HCT116 (cell line): ENCODE results near the gene CERS2. TPM values are rescaled to one million over a fixed set of nuclear protein-coding genes. Genes with fewer than 3 reads are reported as not detected.

Experiments
- ATAC-seq: fragments of 200-7000 bp; cut with Tn5 transposase; 2 replicates; pipeline ENCODE4 v1.9.1; 2020; ENCODE audit warnings: mild to moderate bottlenecking, moderate library complexity
- BruUV-seq: library from RNA; stranded (reverse); fragments of 400-500 nt; replicated peaks from 2 replicates; lab custom pipeline; 2021; lab: Mats Ljungman, UMichigan
- CTCF ChIA-PET: fragments of 300-600 bp; sonication (Branson Sonifier 250); formaldehyde crosslinking; loops from one replicate; lab custom pipeline; 2021; ENCODE audit warnings: antibody characterized with exemption; lab: Charles Lee
- POLR2A ChIA-PET: fragments of 300-600, 350-600 bp; sonication (Branson Sonifier 250); formaldehyde crosslinking; loops from one replicate; lab custom pipeline; 2021; ENCODE audit warnings: antibody characterized with exemption; lab: Charles Lee
- RAD21 ChIA-PET, 2 experiments: fragments of 300-600 bp; sonication (Branson Sonifier 250); formaldehyde crosslinking; loops; one replicate each; lab custom pipeline; 2023; ENCODE audit warnings: low total read pairs in 2 of 2; ENCODE audit not compliant: uncharacterized antibody in 2 of 2, unreplicated experiment in 2 of 2, low non-redundant PET in 1 of 2; lab: Charles Lee
- DNase-seq: peaks from one replicate; pipeline ENCODE4 v3.0.0-alpha.2; 2010; ENCODE audit warnings: low read depth, low spot score
- H2AFZ ChIP-seq: fragments of 200-600 bp; shearing (Covaris generic), sonication (generic); 2 replicates; pipeline ENCODE4 v1.6.1; 2017; ENCODE audit warnings: low read depth, mixed run types, mixed read lengths, antibody characterized with exemption, low read length; ENCODE audit not compliant: poor library complexity, severe bottlenecking
- H3K27ac ChIP-seq: 2 replicates; pipeline ENCODE4 v1.5.1; 2012; ENCODE audit warnings: low read depth, low read length
- H3K27me3 ChIP-seq: fragments of 200-600 bp; sonication (generic); 2 replicates; pipeline ENCODE4 v1.6.1; 2016; ENCODE audit warnings: mixed run types, low read length, mixed read lengths; ENCODE audit not compliant: insufficient read depth
- H3K36me3 ChIP-seq, 2 experiments: fragments of 200-500 bp in 1 of 2; fragments of 200-600 bp in 1 of 2; sonication (Bioruptor generic) in 1 of 2; sonication (generic) in 1 of 2; 2 replicates each; pipeline versions ENCODE4 v1.5.1 to v1.6.1; 2014 to 2016; ENCODE audit warnings: low read length in 2 of 2, inconsistent platforms in 1 of 2, mixed read lengths in 1 of 2, mixed run types in 1 of 2; ENCODE audit not compliant: insufficient read depth in 2 of 2, control insufficient read depth in 1 of 2
- H3K4me1 ChIP-seq, 2 experiments: fragments of 200-600 bp in 1 of 2; sonication (generic) in 1 of 2; 2 replicates each; pipeline versions ENCODE4 v1.5.1 to v1.6.1; 2012 to 2017; ENCODE audit warnings: low read length in 2 of 2, inconsistent platforms in 1 of 2, mild to moderate bottlenecking in 1 of 2, mixed read lengths in 1 of 2, mixed run types in 1 of 2, moderate library complexity in 1 of 2; ENCODE audit not compliant: insufficient read depth in 2 of 2, control insufficient read depth in 1 of 2
- H3K4me2 ChIP-seq: fragments of 200-600 bp; sonication (generic); 2 replicates; pipeline ENCODE4 v1.6.1; 2017; ENCODE audit warnings: mixed run types, low read length, mixed read lengths
- H3K4me3 ChIP-seq, 2 experiments: fragments of 200-600 bp in 1 of 2; sonication (generic) in 1 of 2; replicated peaks in 1 of 2; 2 replicates each; pipeline ENCODE4 v1.5.1; 2011 to 2016; ENCODE audit warnings: low read length in 2 of 2, control low read depth in 1 of 2, low read depth in 1 of 2, mild to moderate bottlenecking in 1 of 2, mixed read lengths in 1 of 2, mixed run types in 1 of 2
- H3K79me2 ChIP-seq: fragments of 200-600 bp; sonication (generic); 2 replicates; pipeline ENCODE4 v1.6.1; 2017; ENCODE audit warnings: mild to moderate bottlenecking, mixed run types, low read length, moderate library complexity, mixed read lengths; ENCODE audit not compliant: insufficient read depth
- H3K9ac ChIP-seq: fragments of 200-600 bp; sonication (generic); 2 replicates; pipeline ENCODE4 v1.6.1; 2016; ENCODE audit warnings: low read length, mixed read lengths
- H3K9me2 ChIP-seq: fragments of 200-600 bp; sonication (generic), shearing (Covaris generic); 2 replicates; pipeline ENCODE4 v1.6.1; 2017; ENCODE audit warnings: mixed run types, mild to moderate bottlenecking, moderate library complexity; ENCODE audit not compliant: insufficient read depth
- H3K9me3 ChIP-seq, 2 experiments: fragments of 200-500 bp in 1 of 2; fragments of 200-600 bp in 1 of 2; sonication (Bioruptor generic) in 1 of 2; sonication (generic) in 1 of 2; 2 replicates each; pipeline ENCODE4 v1.6.1; 2014 to 2017; ENCODE audit warnings: low read length in 2 of 2, mixed read lengths in 2 of 2, inconsistent platforms in 1 of 2, low read depth in 1 of 2, mild to moderate bottlenecking in 1 of 2, mixed run types in 1 of 2, moderate library complexity in 1 of 2; ENCODE audit not compliant: control insufficient read depth in 1 of 2, insufficient read depth in 1 of 2
- H4K20me1 ChIP-seq: fragments of 200-600 bp; sonication (generic), shearing (Covaris generic); 2 replicates; pipeline ENCODE4 v1.6.1; 2017; ENCODE audit warnings: mixed run types, mild to moderate bottlenecking, moderate library complexity; ENCODE audit not compliant: insufficient read depth
- ATF3 ChIP-seq: IDR thresholded peaks from 2 replicates; pipeline ENCODE4 v1.6.1; 2012
- CBX3 ChIP-seq: IDR thresholded peaks from 2 replicates; pipeline ENCODE4 v1.6.1; 2012; ENCODE audit warnings: low read depth
- CEBPB ChIP-seq: IDR thresholded peaks from 2 replicates; pipeline ENCODE4 v1.6.1; 2012; ENCODE audit warnings: low read depth
- EGR1 ChIP-seq: IDR thresholded peaks from 2 replicates; pipeline ENCODE4 v1.6.1; 2012; ENCODE audit warnings: low read depth
- ELF1 ChIP-seq: IDR thresholded peaks from 2 replicates; pipeline ENCODE4 v1.6.1; 2012; ENCODE audit warnings: low read depth, borderline replicate concordance
- EZH2 ChIP-seq: fragments of 200-600 bp; sonication (generic); IDR thresholded peaks from 2 replicates; pipeline ENCODE4 v1.6.1; 2017; ENCODE audit warnings: antibody characterized with exemption, mixed run types
- EZH2phosphoT487 ChIP-seq: fragments of 200-600 bp; IDR thresholded peaks from 2 replicates; pipeline ENCODE4 v1.6.1; 2018; ENCODE audit warnings: antibody characterized with exemption, borderline replicate concordance
- FOSL1 ChIP-seq: IDR thresholded peaks from 2 replicates; pipeline ENCODE4 v1.6.1; 2012; ENCODE audit warnings: low read depth
- JUND ChIP-seq: IDR thresholded peaks from 2 replicates; pipeline ENCODE4 v1.6.1; 2012
- MAX ChIP-seq: IDR thresholded peaks from 2 replicates; pipeline ENCODE4 v1.6.1; 2012
- POLR2AphosphoS5 ChIP-seq: IDR thresholded peaks from 2 replicates; pipeline ENCODE4 v1.6.1; 2011; ENCODE audit warnings: mild to moderate bottlenecking, low read depth, low read length, moderate library complexity
- RAD21 ChIP-seq: IDR thresholded peaks from 2 replicates; pipeline ENCODE4 v1.6.1; 2012; ENCODE audit warnings: low read depth, mild to moderate bottlenecking
- SIN3A ChIP-seq: IDR thresholded peaks from 2 replicates; pipeline ENCODE4 v1.6.1; 2012; ENCODE audit warnings: low read depth
- SP1 ChIP-seq: IDR thresholded peaks from 2 replicates; pipeline ENCODE4 v1.6.1; 2012; ENCODE audit warnings: low read depth
- SRF ChIP-seq: IDR thresholded peaks from 2 replicates; pipeline ENCODE4 v1.6.1; 2012; ENCODE audit warnings: low read depth
- TCF7L2 ChIP-seq: IDR thresholded peaks from 2 replicates; pipeline ENCODE4 v1.7.0; 2011; ENCODE audit warnings: borderline replicate concordance, inconsistent platforms; ENCODE audit not compliant: insufficient read depth, insufficient read length; ENCODE audit errors: extremely low read depth
- YY1 ChIP-seq: IDR thresholded peaks from 2 replicates; pipeline ENCODE4 v1.6.1; 2011; ENCODE audit warnings: low read length, low read depth, moderate library complexity, mild to moderate bottlenecking; ENCODE audit not compliant: insufficient replicate concordance; ENCODE audit errors: extremely low read depth
- ZFX ChIP-seq: fragments of 450-650 bp; IDR thresholded peaks from 2 replicates; pipeline ENCODE4 v1.6.1; 2017
- ZNF274 ChIP-seq: fragments of 200-500 bp; sonication (Bioruptor generic); IDR thresholded peaks from 2 replicates; pipeline ENCODE4 v1.6.1; 2014; ENCODE audit warnings: mild to moderate bottlenecking, low read depth, low read length, inconsistent platforms
- intact Hi-C: fragments of 100-400 bp; cut with micrococcal nuclease; formaldehyde crosslinking; loops from 2 replicates; pipeline ENCODE4 v1.10.0; 2022
- total RNA-seq: library from RNA; stranded (reverse); gene quantifications from one replicate; pipeline ENCODE4 v1.2.1, GENCODE V29; 2021; ENCODE audit not compliant: unreplicated experiment
- TF ChIP-seq, protein P1 (sequence below): IDR thresholded peaks from 2 replicates; pipeline ENCODE4 v1.6.1; 2012; ENCODE audit warnings: low read depth
- TF ChIP-seq, protein P2 (sequence below), 3 experiments: fragments of 200-600 bp in 1 of 3; sonication (generic) in 1 of 3; IDR thresholded peaks in 2 of 3; conservative IDR thresholded peaks in 1 of 3; 2 replicates each; pipeline ENCODE4 v1.5.1; 2012 to 2017; ENCODE audit warnings: low read depth in 2 of 3, low read length in 2 of 3, antibody characterized with exemption in 1 of 3, borderline replicate concordance in 1 of 3, control low read depth in 1 of 3, mild to moderate bottlenecking in 1 of 3, mixed read lengths in 1 of 3, mixed run types in 1 of 3, moderate library complexity in 1 of 3; ENCODE audit not compliant: insufficient read depth in 1 of 3

CERS2 gene
- total RNA-seq, 1 experiment from 2014 or later: 218 TPM

DNA sequence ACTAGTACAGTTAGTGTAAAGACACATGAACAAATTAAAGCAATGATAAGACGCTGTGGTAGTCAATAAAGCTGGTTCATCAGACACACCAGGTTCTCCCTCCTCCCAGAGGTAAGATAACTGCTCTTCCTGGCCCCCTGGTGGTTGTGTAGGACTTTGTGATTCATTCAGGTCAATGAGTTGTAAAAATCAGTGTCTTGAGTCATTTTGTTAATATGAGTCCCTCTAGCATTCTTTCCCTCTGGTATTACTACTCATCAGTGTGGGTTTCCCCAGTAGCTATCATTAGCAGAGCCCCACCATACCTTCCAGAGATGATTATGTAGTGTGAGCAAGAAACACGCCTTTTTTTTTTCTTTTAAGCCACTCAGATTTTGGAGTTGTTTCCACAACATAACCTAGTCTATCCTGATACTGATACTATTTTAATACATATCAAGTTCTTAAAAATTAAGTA is 52.1 kb downstream of the CERS2 start:
- Histone ChIP-seq H3K9me3 (no peaks in the 10 kb centered on the region), H3K36me3 (peaks cover 0 to 2% of the 10 kb centered on the region in 2 experiments; a peak in 2 of 4 replicates), H4K20me1 (no peaks in the 10 kb centered on the region), H3K4me3 (no peak overlapping the region), H3K79me2 (peaks cover 11% of the 10 kb centered on the region), H3K27me3 (no peaks in the 10 kb centered on the region), H3K9ac (no peak overlapping the region), H2AFZ (peak overlapping the region; percentile 70), H3K9me2 (no peaks in the 10 kb centered on the region), H3K4me1 (peaks cover 6 to 28% of the 10 kb centered on the region in 2 experiments), H3K4me2 (peak overlapping the region; percentile 27), H3K27ac (no peak overlapping the region)
- ChIA-PET RAD21 (interaction anchor here in 1 of 2 experiments (1.3 kb wide), 1 partner anchor 293 kb away, joined by 3 read pairs; the partner anchor contains the start of gene ENSA), POLR2A (interaction anchor here (1.2 kb wide), 1 partner anchor 12 kb away, joined by 3 read pairs; no protein-coding TSS in a partner anchor), CTCF (interaction anchor here (0.6 to 2.2 kb wide), 10 partner anchors 10 to 362 kb away, joined by 3 to 10 read pairs (median 4); partner anchors contain the start of genes ANXA9 and ENSA)
- ATAC-seq (peak; percentile 49), DNase-seq (peak; percentile 72)
- intact Hi-C loops: loop anchor here (1.0 to 10.0 kb wide), 2 partner anchors 298 to 361 kb away; partner anchors contain the start of gene ENSA
- BruUV-seq: no TSS peak
- TF ChIP-seq ATF3: no peak
- TF ChIP-seq RAD21: peak; percentile 78
- TF ChIP-seq FOSL1: peak; percentile 42; the same call in 1 of the 2 replicates
- peak; percentile 35 for TF ChIP-seq YY1
- TF ChIP-seq, protein P1, sequence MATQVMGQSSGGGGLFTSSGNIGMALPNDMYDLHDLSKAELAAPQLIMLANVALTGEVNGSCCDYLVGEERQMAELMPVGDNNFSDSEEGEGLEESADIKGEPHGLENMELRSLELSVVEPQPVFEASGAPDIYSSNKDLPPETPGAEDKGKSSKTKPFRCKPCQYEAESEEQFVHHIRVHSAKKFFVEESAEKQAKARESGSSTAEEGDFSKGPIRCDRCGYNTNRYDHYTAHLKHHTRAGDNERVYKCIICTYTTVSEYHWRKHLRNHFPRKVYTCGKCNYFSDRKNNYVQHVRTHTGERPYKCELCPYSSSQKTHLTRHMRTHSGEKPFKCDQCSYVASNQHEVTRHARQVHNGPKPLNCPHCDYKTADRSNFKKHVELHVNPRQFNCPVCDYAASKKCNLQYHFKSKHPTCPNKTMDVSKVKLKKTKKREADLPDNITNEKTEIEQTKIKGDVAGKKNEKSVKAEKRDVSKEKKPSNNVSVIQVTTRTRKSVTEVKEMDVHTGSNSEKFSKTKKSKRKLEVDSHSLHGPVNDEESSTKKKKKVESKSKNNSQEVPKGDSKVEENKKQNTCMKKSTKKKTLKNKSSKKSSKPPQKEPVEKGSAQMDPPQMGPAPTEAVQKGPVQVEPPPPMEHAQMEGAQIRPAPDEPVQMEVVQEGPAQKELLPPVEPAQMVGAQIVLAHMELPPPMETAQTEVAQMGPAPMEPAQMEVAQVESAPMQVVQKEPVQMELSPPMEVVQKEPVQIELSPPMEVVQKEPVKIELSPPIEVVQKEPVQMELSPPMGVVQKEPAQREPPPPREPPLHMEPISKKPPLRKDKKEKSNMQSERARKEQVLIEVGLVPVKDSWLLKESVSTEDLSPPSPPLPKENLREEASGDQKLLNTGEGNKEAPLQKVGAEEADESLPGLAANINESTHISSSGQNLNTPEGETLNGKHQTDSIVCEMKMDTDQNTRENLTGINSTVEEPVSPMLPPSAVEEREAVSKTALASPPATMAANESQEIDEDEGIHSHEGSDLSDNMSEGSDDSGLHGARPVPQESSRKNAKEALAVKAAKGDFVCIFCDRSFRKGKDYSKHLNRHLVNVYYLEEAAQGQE: no peak
- no peak for TF ChIP-seq ELF1
- TF ChIP-seq SIN3A: no peak
- no peak for TF ChIP-seq ZFX
- TF ChIP-seq EZH2: no peak
- TF ChIP-seq TCF7L2: no peak
- TF ChIP-seq SP1: no peak
- no peak for TF ChIP-seq EZH2phosphoT487
- TF ChIP-seq POLR2AphosphoS5: no peak
- no peak for TF ChIP-seq MAX
- peak; percentile 77; the same call in 1 of the 2 replicates for TF ChIP-seq CBX3
- TF ChIP-seq JUND: no peak; the same call in 1 of the 2 replicates
- TF ChIP-seq CEBPB: no peak
- TF ChIP-seq SRF: no peak
- no peak for TF ChIP-seq ZNF274
- TF ChIP-seq EGR1: no peak
- TF ChIP-seq, protein P2, sequence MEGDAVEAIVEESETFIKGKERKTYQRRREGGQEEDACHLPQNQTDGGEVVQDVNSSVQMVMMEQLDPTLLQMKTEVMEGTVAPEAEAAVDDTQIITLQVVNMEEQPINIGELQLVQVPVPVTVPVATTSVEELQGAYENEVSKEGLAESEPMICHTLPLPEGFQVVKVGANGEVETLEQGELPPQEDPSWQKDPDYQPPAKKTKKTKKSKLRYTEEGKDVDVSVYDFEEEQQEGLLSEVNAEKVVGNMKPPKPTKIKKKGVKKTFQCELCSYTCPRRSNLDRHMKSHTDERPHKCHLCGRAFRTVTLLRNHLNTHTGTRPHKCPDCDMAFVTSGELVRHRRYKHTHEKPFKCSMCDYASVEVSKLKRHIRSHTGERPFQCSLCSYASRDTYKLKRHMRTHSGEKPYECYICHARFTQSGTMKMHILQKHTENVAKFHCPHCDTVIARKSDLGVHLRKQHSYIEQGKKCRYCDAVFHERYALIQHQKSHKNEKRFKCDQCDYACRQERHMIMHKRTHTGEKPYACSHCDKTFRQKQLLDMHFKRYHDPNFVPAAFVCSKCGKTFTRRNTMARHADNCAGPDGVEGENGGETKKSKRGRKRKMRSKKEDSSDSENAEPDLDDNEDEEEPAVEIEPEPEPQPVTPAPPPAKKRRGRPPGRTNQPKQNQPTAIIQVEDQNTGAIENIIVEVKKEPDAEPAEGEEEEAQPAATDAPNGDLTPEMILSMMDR (IDR thresholded peaks at IDR 0.05 in 2 of 3, conservative IDR thresholded peaks at IDR 0.05 in 1 of 3; ENCODE audit: borderline replicate concordance in 1 of 3, insufficient read depth in 1 of 3, low read depth in 2 of 3, low read length in 2 of 3): peak; percentile 75 to 82 (median 82)
